ENCODE data around the gene DNASE1L3.

GRCh38 chr3:58169371-58169770, 41.4 kb downstream of the DNASE1L3 start:
- TF ChIP-seq CTCF (IDR thresholded peaks at IDR 0.05; ENCODE audit: low read depth, low read length, poor library complexity, severe bottlenecking), result no peak
- no peak for TF ChIP-seq EZH2phosphoT487 (IDR thresholded peaks at IDR 0.05; ENCODE audit: borderline replicate concordance, low read length)
